Bronchus fibroblast of lung (primary cell): ENCODE data around the gene STX3. TPM values are rescaled to one million over a fixed set of nuclear protein-coding genes. Genes with fewer than 3 reads are reported as not detected.

Source experiments
- total RNA-seq: library from RNA; depleted of rRNA; stranded (reverse); fragments of >200 nt; gene quantifications from 2 replicates; pipeline ENCODE4 v1.2.3, GENCODE V29; 2015

The STX3 gene
- total RNA-seq: 4.9 and 6.9 TPM in 2 replicates

DNA sequence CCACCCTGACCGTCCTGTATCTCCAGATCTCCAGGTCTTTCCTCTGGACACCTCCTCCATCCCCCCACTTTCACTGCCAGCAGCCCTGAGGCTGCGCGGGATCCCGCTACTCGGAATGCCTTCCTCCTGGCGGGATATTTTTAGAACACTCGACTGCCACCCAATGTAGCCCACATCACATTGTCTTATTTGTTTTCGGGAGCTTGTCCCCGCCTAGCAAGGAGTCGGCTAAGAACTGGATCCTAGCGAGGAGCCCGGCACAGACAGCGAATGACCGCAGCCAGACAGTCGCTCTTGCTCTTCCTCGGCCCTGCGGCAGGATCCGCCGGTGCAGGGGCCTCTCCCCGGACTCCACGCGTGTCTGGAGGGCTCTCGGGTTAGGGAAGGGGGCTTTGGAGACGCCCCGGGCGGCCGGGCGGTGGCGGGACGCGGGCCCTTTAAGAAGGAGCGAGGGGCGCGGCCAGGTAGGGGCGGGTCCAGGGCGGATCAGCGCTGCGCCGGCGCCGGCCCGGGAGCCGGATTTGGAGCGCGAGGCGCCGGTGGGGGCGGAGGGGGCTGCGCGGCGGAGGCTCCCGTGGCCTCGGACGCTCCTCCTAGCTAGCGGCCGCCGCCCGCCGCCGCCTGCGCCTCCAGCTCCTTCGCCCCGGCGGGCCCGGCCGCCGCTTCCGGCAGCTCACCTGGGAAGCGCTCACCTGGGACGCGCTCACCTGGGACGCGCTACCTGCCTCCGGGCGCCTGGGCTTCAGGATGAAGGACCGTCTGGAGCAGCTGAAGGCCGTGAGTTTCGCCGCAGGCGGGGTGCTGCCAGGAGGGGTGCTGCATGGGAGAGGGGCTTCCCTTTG is at the start of gene STX3:
STX3 (plus strand) TSS at position 518 of the 842 bp plus-strand sequence; CDS start at position 748, 230 bp downstream.

GRCh38 chr11:59713745-59714144 is 41.4 kb upstream of the STX3 start, which contains the start of gene OR10V1:
OR10V1 (minus strand) TSS chr11:59713845; CDS start chr11:59713845, 0 bp downstream.

DNA sequence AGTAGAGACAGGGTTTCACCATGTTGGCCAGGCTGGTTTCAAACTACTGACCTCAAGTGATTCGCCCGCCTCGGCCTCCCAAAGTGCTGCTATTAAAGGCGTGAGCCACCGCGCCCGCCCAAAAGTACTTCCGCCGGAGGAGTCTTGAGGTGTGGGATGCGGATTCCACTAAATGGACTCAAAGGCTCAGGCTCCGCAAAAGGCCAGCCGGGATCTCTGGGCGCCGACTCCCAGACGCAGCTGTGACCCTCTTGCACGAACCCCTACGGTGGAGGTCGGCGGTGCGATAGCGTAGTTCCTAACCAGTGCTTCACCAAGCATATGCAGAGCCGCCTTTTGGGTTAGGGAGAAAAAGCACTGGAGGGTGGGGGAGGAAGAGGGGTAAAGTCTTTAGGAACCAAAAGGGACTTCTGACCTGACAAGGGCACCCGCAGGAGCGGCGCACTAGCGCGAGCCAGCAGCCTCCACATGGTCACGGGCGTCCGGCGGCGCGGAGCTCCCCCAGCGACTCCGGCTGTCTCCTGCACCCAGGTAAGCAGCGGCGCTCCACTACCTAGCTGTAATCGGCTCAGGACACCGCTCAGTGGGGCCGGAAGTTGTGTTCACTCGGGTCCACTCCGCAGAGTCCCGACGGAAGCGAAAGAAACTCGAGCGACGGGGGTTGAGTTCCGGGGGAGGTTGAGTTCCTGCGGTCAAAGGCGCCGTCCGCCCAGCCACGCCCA is 55.2 kb downstream of the STX3 start, which contains the start of gene MRPL16:
MRPL16 (minus strand) TSS at position 590 of the 722 bp plus-strand sequence; CDS start at position 470, 120 bp downstream.

DNA sequence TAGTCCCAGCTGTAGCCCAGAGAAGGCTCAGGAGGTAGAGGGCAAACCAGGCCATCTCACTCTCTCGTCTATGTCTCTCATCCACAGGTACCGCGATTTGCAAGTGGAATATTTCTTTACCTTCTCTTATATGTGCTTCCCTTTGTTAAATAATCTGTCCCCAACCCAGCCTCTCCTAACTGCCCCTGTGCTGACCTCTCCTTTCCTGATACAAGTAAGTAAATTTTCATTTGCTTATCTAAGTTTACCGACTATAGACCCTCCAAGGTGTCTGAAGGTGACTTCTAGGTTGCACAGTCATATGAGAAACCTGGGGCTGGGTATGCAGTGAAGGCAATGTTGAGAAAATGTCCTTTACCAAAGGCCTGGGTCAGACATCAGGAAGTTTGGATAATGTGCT is 90.2 kb downstream of the STX3 start, which contains the start of gene CBLIF:
CBLIF (minus strand) TSS at position 101 of the 400 bp plus-strand sequence; CDS start at position 55, 46 bp downstream.

Other genes with a start within 250 kb of the STX3 start
- not detected in 2 replicates for gene OR4D9, start 243.8 kb upstream of the STX3 start, total RNA-seq
- gene OSBP, start 139.6 kb upstream of the STX3 start, total RNA-seq: 12.9 and 14.5 TPM in 2 replicates
- gene PATL1, start 86.3 kb upstream of the STX3 start, total RNA-seq: 6.4 and 8.9 TPM in 2 replicates
- gene OR10V1, start 41.5 kb upstream of the STX3 start, total RNA-seq: not detected in 2 replicates
- 61.7 and 67.1 TPM in 2 replicates for gene MRPL16, start 55.4 kb downstream of the STX3 start, total RNA-seq
- gene CBLIF, start 90.1 kb downstream of the STX3 start, total RNA-seq: not detected in 2 replicates
- not detected in 2 replicates for gene TCN1, start 111.1 kb downstream of the STX3 start, total RNA-seq
- not detected in 2 replicates for gene OOSP3, start 123.4 kb downstream of the STX3 start, total RNA-seq
- not detected in 2 replicates for gene OOSP1, start 183.1 kb downstream of the STX3 start, total RNA-seq
- not detected in 2 replicates for gene OOSP4A, start 208.7 kb downstream of the STX3 start, total RNA-seq